Left forelimb (tissue), 1 donor: Measurements from ENCODE around the gene FAM241B.

Experiments used
- DNase-seq: peaks from one replicate; pipeline ENCODE4 v3.0.0-alpha.2; 2018; ENCODE audit warnings: low spot score

Gene FAM241B

GRCh38 chr10:69666756-69667155 is 36.7 kb downstream of the FAM241B start:
- DNase-seq = no peak

GRCh38 chr10:69668721-69669120 is 38.7 kb downstream of the FAM241B start:
- no peak for DNase-seq

GRCh38 chr10:69669409-69669808 is 39.4 kb downstream of the FAM241B start:
- DNase-seq = no peak

DNA sequence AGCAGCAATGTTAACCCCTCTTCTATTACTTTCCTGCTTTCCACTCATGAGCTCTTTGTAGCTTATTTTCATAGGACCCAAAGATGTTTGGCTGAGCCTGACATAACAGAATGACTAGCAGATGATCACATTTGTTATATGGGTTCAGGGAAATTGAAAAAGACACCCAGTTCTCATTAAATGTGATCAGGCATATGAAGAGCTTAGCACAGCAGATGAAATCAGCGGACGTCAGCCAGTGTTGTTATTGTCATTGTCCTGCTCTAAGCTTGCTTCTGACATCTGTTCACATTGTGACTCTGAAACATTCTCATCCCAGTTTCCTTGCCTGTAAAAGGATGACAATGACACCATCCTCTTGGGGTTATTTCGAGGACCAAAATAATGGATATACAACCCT is 43.5 kb downstream of the FAM241B start:
- DNase-seq = no peak

GRCh38 chr10:69674786-69675185 is 44.7 kb downstream of the FAM241B start:
- no peak for DNase-seq

DNA sequence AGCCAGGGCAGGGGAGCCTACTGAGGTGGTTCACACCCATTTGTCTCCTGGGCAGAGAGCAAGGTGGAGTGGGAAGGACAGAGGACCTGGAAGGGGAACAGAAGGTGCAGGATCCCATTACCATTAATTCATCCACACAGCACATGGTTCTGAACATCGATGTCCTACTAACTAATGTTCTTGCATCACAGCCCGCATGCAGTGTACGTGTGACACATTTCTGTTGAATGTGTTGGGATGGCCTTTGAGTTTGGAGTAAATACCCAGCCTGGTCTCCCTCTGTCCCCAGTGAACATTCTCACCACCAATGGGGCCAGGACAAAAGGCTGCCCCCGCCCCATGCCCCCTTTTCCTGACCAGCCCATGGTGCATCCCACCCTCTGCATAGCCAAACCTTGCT is 46.3 kb downstream of the FAM241B start:
- no peak for DNase-seq

DNA sequence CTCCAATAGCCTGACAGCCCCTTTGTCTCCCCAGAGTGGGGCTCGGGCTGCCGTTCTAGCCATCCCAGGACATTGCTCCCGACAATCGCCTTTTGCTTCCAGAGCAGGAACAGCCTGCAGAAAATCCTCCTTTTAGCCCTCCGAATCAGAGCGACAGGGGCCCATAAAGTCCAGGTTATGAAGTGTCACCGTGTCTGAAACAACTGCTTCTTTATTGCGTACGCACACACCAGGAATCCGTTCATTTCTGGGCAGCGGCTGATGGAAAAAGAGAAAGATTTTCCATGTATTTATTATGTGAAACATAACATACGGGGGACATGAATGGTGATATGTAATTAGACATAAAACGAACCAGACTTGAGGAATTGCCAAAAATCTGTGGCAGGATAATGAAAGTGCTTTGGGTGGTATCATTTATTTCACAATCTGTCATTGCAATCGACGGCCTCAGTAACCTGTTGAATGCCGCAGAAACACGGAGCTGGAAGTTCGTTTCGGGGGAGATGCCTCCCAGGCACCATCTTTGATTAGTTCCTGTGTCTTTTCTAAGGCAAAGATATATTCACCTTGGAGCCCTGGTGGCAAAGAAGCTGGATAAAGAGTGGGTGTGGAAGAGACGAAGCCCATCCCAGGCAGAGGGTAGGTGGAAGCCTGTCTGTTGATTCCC is 48.1 kb downstream of the FAM241B start:
- DNase-seq = no peak

DNA sequence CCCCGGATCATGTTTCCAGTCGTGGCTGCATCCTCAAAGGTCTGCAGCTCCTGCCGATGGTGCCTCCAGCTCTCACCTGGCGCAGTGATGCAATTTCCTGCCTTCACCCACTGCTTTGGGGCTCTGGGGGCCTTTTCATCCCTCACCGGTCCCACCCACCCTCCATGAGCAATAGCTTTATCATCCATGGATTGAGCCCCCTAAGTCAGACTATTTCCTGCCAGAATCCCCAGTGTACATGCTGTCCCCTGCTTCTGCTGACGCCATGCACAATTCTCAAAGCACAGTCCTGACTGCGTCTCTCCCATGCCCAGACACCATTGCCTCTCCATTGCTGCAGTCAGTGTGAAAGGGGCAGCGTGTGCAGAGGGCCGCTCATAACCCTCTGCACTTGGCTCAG is 49.7 kb downstream of the FAM241B start:
- no peak for DNase-seq

DNA sequence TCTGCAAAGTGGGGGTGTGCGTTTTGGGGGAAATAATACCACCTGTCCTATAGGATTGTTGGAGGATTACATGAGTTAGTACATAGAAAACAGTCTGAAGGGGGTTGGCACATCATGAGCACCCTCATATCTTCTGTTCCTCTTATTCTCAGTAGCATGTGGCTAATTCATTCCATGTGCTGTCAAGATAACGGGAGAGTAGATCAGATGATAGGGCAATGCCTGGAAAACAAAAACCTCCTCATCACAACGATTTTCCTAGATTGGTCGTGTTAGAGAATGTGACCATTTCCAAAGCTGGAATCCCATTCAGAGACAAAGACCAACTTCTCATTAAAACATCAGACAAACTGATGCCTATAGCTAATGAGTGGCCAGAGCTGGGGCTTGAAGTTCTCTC is 50.6 kb downstream of the FAM241B start:
- DNase-seq = no peak

- no peak for DNase-seq
These were observed 51.4 kb downstream of the FAM241B start for GRCh38 chr10:69681436-69681835.

DNA sequence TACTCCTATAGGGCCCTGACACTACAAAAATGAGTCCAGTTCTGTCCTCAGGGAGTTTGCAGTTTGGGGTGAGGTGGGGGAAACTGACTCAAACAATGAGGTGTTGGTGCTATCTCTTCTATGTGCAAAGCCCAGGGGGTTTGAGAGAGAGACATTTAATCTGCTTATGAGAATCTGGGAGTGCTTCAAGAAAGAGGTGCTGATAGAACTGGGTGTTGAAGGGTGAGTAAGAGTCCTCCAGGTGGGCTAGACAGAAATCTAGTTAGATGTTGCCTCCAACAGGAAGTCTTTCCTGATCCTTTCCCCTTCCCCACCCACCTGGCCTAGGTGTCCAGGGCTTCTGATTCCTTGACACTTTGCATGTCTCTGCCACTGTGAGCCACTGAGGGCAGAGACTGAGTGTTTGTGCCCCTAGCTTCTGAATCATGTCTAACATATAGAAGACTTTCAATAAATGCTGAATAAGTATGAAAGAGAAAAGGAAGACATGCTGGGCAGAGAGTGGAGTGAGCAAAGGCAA is 53.0 kb downstream of the FAM241B start:
- DNase-seq = no peak
